PC-3 (cell line): ENCODE measurements around the gene TRMU. TPM values are rescaled to one million over a fixed set of nuclear protein-coding genes. Genes with fewer than 3 reads are reported as not detected.

Source experiments
- ATAC-seq: fragments of 200-7000 bp; cut with Tn5 transposase; 2 replicates; pipeline ENCODE4 v1.9.1; 2020; ENCODE audit warnings: mild to moderate bottlenecking, moderate library complexity
- BruUV-seq: library from RNA; stranded (reverse); fragments of 400-500 nt; replicated peaks from 2 replicates; lab custom pipeline; 2021; lab: Mats Ljungman, UMichigan
- CTCF ChIA-PET: fragments of 300-600 bp; sonication (Branson Sonifier 250); formaldehyde crosslinking; loops from one replicate; lab custom pipeline; 2022; ENCODE audit warnings: antibody characterized with exemption; lab: Charles Lee
- POLR2A ChIA-PET: fragments of 300-600 bp; sonication (Branson Sonifier 250); formaldehyde crosslinking; loops from one replicate; lab custom pipeline; 2022; ENCODE audit warnings: antibody characterized with exemption; ENCODE audit not compliant: unreplicated experiment; lab: Charles Lee
- DNase-seq: peaks from one replicate; pipeline ENCODE4 v3.0.0-alpha.2; 2015
- H2AFZ ChIP-seq: fragments of 300-600 bp; sonication (generic); 2 replicates; pipeline ENCODE4 v1.6.0; 2016; ENCODE audit warnings: antibody characterized with exemption, low read length
- H3F3A ChIP-seq: fragments of 300-600 bp; sonication (generic); one replicate; pipeline ENCODE4 v1.6.0; 2017; ENCODE audit warnings: antibody characterized with exemption, low read length, control low read depth, mild to moderate bottlenecking; ENCODE audit not compliant: unreplicated experiment
- H3K27ac ChIP-seq: fragments of 300-600 bp; sonication (generic); 2 replicates; pipeline ENCODE4 v1.5.1; 2016; ENCODE audit warnings: mild to moderate bottlenecking, low read length
- H3K27me3 ChIP-seq: fragments of 300-600 bp; sonication (generic); 2 replicates; pipeline ENCODE4 v1.6.1; 2016; ENCODE audit warnings: low read length, mixed read lengths
- H3K36me3 ChIP-seq: fragments of 300-600 bp; sonication (generic); 2 replicates; pipeline ENCODE4 v1.6.1; 2016; ENCODE audit warnings: low read depth, mixed run types, low read length, mixed read lengths
- H3K4me1 ChIP-seq: fragments of 300-600 bp; sonication (generic); 2 replicates; pipeline ENCODE4 v1.5.1; 2016; ENCODE audit warnings: low read length; ENCODE audit not compliant: insufficient read depth
- H3K4me2 ChIP-seq: fragments of 300-600 bp; sonication (generic); 2 replicates; pipeline ENCODE4 v1.6.0; 2016; ENCODE audit warnings: low read length
- H3K4me3 ChIP-seq: fragments of 300-600 bp; sonication (generic); 2 replicates; pipeline ENCODE4 v1.5.1; 2016; ENCODE audit warnings: mild to moderate bottlenecking, low read length, mixed read lengths
- H3K79me2 ChIP-seq: fragments of 300-600 bp; sonication (generic); 2 replicates; pipeline ENCODE4 v1.6.1; 2017; ENCODE audit warnings: low read length, mixed read lengths
- H3K9ac ChIP-seq: fragments of 300-600 bp; sonication (generic); 2 replicates; pipeline ENCODE4 v1.6.0; 2016; ENCODE audit warnings: mild to moderate bottlenecking, low read length
- H3K9me2 ChIP-seq: fragments of 300-600 bp; sonication (generic); replicated peaks from 2 replicates; pipeline ENCODE4 v1.6.1; 2016; ENCODE audit warnings: mixed run types, low read length, mixed read lengths
- H3K9me3 ChIP-seq: fragments of 300-600 bp; sonication (generic); 2 replicates; pipeline ENCODE4 v1.6.1; 2016; ENCODE audit warnings: low read length, mixed read lengths
- H4K20me1 ChIP-seq: fragments of 300-600 bp; sonication (generic); 2 replicates; pipeline ENCODE4 v1.6.1; 2016; ENCODE audit warnings: low read length, mixed read lengths
- EZH2 ChIP-seq: fragments of 300-600 bp; sonication (generic); IDR thresholded peaks from one replicate; pipeline ENCODE4 v1.6.1; 2017; ENCODE audit warnings: antibody characterized with exemption, mild to moderate bottlenecking, low read length; ENCODE audit not compliant: unreplicated experiment
- EZH2phosphoT487 ChIP-seq: fragments of 300-600 bp; sonication (generic); IDR thresholded peaks from 2 replicates; pipeline ENCODE4 v1.6.1; 2018; ENCODE audit warnings: mild to moderate bottlenecking, antibody characterized with exemption, low read length, borderline replicate concordance
- intact Hi-C: fragments of 100-400 bp; cut with micrococcal nuclease; formaldehyde crosslinking; loops from 2 replicates; pipeline ENCODE4 v1.9.0; 2023
- total RNA-seq: library from RNA; depleted of rRNA; stranded (reverse); fragments of >200 nt; gene quantifications from 2 replicates; pipeline ENCODE4 v1.2.3, GENCODE V29; 2014
- TF ChIP-seq, protein P1 (sequence below): fragments of 300-600 bp; sonication (generic); conservative IDR thresholded peaks from 2 replicates; pipeline ENCODE4 v1.5.1; 2017; ENCODE audit warnings: antibody characterized with exemption, low read depth, mild to moderate bottlenecking, low read length

The TRMU gene
- total RNA-seq, 1 experiment from 2014 or later, result 63.5 TPM

DNA sequence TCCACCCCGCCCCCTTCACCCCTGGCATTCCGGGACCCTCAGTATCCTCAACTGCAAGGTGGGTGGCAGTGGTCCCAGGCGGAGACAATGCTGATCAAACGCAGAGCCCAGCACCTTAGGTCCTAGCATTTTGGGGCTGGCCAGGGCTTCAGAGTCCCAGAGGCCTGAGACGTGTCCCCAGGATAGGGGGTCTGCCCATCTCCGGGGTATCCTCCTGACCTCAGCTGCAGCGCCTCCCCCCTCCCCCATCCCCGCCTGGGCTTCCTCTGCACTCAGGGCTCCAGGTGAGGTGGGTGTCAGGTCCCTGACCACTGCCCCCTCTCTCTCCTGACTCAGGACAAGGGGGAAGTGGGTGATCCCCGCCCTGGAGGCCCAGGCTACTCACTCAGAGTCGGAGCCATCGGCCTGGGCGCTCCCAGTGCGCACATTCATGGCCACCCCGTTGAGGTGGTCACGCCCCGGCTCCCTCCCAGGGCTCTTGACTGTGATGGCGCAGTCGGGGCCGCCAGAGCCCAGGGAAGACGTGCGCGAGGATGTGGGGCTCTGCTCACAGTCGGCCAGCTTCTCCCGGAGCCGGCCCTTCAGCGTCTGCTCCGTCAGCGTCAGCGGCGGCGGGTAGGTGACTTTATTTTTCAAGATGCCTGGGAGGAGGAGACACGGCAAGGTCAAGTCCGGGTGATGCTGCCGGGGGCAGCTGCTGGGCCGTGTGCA is 28.3 kb downstream of the TRMU start:
- Histone ChIP-seq H3K9ac (no peak overlapping the region), H3K4me1 (no peaks in the 10 kb centered on the region), H3K79me2 (no peaks in the 10 kb centered on the region), H4K20me1 (no peaks in the 10 kb centered on the region), H3F3A (no peaks in the 10 kb centered on the region), H3K36me3 (no peaks in the 10 kb centered on the region), H3K4me2 (no peak overlapping the region), H3K9me3 (no peaks in the 10 kb centered on the region), H3K4me3 (no peak overlapping the region), H3K9me2 (no peaks in the 10 kb centered on the region), H3K27me3 (no peaks in the 10 kb centered on the region), H3K27ac (no peak overlapping the region), H2AFZ (no peak overlapping the region)
- BruUV-seq, result no TSS peak
- intact Hi-C loops, result no loop called here
- DNase-seq, result no peak
- no peak for ATAC-seq
- ChIA-PET CTCF (no interaction called here), POLR2A (no interaction called here)
- no peak for TF ChIP-seq EZH2phosphoT487

DNA sequence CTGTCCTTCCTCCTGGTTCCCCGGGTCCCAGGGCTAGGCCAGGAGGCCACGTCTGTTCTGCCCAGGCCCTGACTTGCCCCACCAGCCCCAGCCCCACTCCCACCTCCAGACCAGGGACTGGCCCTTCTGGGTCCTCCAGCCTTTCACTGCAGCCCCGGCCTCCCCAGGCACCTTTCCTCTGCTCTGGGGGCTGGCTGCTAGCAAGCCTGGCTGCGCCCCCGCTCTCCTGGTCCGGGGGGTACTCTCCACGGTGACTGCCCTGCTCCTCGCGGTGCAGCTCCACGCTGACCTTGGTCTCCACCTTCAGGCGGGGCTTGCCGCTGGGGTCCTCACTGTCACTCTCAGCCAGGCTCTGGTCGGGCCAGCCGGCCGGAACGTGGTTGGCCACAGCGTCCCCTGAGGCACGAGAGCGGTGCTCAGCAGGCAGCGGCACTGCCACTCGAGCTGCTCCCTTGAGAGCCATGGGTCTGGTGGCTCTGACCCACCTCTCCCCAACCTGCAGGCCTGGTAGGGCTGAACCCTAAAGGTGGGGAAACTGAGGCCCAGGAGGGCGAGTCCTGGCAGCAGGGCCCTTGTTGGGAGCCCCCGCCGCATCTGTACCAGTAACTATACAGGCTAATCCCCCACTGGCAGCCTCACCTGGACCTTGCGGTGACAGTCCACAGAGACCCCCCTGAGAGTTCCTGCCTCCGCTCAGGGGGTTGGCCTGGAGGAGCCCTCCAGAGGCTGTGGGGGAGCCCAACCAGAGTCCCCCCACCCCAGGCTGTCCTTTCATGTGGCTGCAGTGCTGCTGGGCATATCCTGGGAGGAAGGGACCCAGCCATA is 29.0 kb downstream of the TRMU start:
- no peak for TF ChIP-seq EZH2phosphoT487
- no peak for TF ChIP-seq EZH2
- TF ChIP-seq, protein P1, sequence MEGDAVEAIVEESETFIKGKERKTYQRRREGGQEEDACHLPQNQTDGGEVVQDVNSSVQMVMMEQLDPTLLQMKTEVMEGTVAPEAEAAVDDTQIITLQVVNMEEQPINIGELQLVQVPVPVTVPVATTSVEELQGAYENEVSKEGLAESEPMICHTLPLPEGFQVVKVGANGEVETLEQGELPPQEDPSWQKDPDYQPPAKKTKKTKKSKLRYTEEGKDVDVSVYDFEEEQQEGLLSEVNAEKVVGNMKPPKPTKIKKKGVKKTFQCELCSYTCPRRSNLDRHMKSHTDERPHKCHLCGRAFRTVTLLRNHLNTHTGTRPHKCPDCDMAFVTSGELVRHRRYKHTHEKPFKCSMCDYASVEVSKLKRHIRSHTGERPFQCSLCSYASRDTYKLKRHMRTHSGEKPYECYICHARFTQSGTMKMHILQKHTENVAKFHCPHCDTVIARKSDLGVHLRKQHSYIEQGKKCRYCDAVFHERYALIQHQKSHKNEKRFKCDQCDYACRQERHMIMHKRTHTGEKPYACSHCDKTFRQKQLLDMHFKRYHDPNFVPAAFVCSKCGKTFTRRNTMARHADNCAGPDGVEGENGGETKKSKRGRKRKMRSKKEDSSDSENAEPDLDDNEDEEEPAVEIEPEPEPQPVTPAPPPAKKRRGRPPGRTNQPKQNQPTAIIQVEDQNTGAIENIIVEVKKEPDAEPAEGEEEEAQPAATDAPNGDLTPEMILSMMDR, result no peak
- Histone ChIP-seq H3K79me2 (no peaks in the 10 kb centered on the region), H3K27me3 (no peaks in the 10 kb centered on the region), H4K20me1 (no peaks in the 10 kb centered on the region), H3K9ac (no peak overlapping the region), H2AFZ (no peak overlapping the region), H3K36me3 (no peaks in the 10 kb centered on the region), H3K27ac (no peak overlapping the region), H3K9me3 (no peaks in the 10 kb centered on the region), H3K9me2 (no peaks in the 10 kb centered on the region), H3F3A (no peaks in the 10 kb centered on the region), H3K4me2 (no peak overlapping the region), H3K4me3 (no peak overlapping the region), H3K4me1 (no peaks in the 10 kb centered on the region)
- no peak for ATAC-seq
- no peak for DNase-seq
- BruUV-seq, result no TSS peak
- ChIA-PET CTCF (no interaction called here), POLR2A (no interaction called here)
- intact Hi-C loops, result no loop called here

DNA sequence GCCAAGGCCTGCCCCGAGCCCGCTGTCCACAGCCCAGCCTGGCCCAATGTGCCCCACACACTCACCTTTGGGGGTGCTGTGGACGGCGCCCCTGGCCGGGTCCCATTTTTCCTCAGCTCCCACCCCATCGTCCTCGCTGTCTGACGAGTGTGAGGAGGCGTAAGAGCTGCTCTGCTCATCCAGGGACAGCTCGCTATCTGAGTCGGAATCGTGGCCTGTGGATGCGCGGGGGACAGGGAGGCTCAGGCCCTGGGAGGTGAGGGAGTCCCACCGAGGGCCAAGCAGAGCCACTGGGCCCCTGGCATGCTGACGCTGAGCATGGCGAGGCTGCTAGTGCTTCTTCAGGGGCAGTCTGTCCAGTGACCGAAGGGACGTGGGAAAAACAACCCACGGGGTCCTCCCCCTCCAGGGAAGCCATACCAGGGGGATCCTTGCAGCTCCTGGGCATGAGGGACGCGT is 29.7 kb downstream of the TRMU start:
- CTCF ChIA-PET, result no interaction called here
- Histone ChIP-seq H3K9me2 (no peaks in the 10 kb centered on the region), H2AFZ (no peak overlapping the region), H3F3A (no peaks in the 10 kb centered on the region), H3K27me3 (no peaks in the 10 kb centered on the region), H3K4me3 (no peak overlapping the region), H4K20me1 (no peaks in the 10 kb centered on the region), H3K79me2 (no peaks in the 10 kb centered on the region), H3K36me3 (no peaks in the 10 kb centered on the region), H3K9ac (no peak overlapping the region), H3K27ac (no peak overlapping the region), H3K4me2 (no peak overlapping the region), H3K4me1 (no peaks in the 10 kb centered on the region), H3K9me3 (no peaks in the 10 kb centered on the region)
- no TSS peak for BruUV-seq
- ATAC-seq (no peak), DNase-seq (no peak)
- POLR2A ChIA-PET, result no interaction called here
- TF ChIP-seq, protein P1, result no peak
- TF ChIP-seq EZH2 (no peak), EZH2phosphoT487 (no peak)
- intact Hi-C loops, result no loop called here
